Activated CD4-positive, alpha-beta T cell treated with anti-CD3 and anti-CD28 coated beads, Interleukin-2, amount 50 U/mL, for 24 hours (primary cell): ENCODE results near the gene ATG16L1.
"Not testable (repeated sequence)": the region's sequence is repeated elsewhere in the genome, so short reads cannot be mapped to it uniquely, and the experiment has no call there.

Source experiments
- DNase-seq, 2 donors: peaks; one replicate each; pipeline ENCODE4 v3.0.0-alpha.2; 2020; ENCODE audit warnings: low read depth in 1 of 2, low spot score in 1 of 2

Gene ATG16L1

DNA sequence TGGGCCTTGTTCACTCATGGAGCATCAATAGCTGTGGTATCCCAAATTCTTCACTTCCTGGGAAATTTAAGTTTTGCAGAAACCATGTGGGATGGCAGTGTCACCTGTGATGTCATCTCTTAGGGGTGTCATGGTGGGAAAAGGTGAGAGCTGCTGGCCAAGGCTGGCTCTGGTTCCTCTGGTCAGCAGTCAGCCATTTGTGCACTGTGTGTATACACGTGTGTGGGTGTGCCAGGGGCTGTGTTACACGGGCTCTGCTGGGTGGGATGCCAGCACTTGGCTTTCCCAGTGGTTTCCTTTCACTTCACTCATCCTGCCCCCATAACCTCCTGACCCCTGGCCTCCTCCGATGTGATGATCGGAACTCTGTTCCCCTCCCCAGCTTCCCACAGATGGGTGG is 77.4 kb downstream of the ATG16L1 start:
- no peak for DNase-seq

- DNase-seq, result no peak
Measured at GRCh38 chr2:233329489-233330135, 78.1 kb downstream of the ATG16L1 start.

- DNase-seq, result peak; percentile 33 to 61
Measured at GRCh38 chr2:233331536-233331935, 80.1 kb downstream of the ATG16L1 start.

DNA sequence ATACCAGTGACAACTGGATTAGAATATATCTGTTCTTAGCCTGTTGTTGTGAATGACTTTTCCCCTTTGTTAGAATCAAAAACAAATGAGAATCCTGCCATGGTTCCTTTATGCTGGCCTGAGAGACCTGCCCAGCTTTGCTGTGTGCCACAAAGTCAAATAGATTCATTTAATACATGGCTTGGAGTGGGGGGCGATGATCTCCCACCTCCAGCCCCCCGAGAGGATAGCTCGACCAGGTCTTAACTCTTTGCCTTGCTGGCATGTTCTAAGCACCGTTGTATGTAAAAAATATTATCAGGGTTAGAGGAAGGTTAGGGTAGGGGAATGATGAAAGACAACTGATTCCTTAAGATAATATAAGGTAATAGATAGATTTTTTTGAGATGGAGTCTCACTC is 80.7 kb downstream of the ATG16L1 start:
- DNase-seq, result no peak

DNA sequence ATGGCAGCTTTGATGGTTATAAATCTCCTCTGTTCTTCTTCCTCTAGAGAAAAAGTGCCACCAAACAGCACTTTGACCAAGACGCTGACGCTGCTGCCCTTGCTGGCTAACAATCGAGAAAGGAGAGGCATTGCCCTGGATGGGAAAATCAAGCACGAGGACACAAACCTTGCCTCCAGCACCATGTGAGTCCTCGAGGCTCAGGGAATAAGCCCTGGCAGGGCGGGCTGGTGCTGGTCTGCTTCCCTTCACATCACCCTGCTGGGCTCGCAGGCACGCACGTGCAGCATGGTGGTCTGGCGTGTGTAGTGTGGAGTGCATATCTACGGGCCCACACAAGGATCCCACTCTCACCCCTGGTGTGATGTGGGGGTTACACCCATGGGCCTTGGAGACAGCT is 83.4 kb downstream of the ATG16L1 start:
- DNase-seq, result no peak

GRCh38 chr2:233336091-233336490 is 84.6 kb downstream of the ATG16L1 start:
- not testable (repeated sequence) for DNase-seq

GRCh38 chr2:233336541-233336940 is 85.1 kb downstream of the ATG16L1 start:
- no peak for DNase-seq

DNA sequence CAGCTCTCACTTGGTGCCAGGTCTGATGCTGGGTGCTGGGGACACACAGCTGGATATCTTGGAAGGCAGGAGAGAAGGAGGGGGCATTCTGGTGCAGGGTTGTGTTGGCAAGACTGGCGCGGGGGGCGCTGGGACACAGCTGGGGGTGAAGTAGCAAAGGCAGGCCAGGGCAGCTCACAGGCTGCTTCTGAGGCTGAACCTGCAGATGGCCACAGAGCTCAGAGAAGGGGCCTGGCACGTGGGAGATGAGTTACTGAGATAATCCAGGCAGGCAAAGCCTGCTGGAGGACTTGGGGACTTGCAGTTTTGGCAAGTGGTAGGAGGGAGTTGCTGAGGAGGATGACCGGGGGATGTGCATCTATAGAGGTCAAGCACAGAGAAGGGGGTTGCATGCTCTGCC is 86.6 kb downstream of the ATG16L1 start:
- no peak for DNase-seq

DNA sequence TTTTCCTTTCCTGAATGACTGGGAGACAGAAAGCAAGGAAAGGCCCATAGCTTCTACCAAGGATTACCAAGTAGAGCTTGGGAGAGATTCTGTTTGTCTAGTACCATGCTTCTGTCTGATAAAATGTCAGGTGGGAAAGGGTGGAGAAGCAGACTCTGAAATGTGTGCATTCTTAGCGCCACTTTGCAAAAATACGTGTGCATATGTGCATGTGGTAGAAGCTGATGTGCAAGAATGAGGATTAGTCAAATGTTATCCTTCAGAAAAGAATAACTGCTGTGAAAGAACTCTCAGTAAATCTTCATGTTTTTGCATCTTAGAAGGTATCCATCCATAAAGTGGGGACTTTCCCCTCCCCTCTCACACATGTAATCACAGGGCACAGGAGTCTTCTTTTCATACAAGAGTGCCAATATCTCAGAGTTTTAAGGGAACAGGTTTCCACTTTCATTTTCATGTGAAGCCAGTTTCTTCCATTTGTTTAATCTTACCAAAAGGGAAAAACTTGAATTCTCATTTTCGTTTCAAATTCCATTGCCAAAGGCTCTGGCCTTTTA is 87.4 kb downstream of the ATG16L1 start:
- no peak for DNase-seq

DNA sequence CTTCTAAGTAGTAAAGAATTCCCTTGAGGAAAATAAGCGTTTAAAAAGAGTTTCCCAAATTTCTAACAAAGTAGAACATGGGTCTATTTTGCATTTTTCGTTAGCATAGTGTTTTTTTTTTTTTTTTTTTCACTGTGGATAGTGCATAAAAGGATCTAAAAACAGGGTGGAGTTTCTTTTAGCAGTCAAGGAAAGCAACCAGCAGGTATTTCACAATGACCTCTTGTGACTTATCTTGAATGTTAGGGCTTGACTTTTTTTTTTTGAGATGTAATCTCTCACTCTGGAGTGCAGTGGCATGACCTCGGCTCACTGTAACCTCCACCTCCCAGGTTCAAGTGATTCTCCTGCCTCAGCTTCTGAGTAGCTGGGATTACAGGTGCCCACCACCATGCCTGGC is 88.0 kb downstream of the ATG16L1 start:
- no peak for DNase-seq

- no peak for DNase-seq
Measured at GRCh38 chr2:233341296-233341695, 89.8 kb downstream of the ATG16L1 start.

- DNase-seq, result no peak
Measured at GRCh38 chr2:233342301-233342700, 90.8 kb downstream of the ATG16L1 start.

DNA sequence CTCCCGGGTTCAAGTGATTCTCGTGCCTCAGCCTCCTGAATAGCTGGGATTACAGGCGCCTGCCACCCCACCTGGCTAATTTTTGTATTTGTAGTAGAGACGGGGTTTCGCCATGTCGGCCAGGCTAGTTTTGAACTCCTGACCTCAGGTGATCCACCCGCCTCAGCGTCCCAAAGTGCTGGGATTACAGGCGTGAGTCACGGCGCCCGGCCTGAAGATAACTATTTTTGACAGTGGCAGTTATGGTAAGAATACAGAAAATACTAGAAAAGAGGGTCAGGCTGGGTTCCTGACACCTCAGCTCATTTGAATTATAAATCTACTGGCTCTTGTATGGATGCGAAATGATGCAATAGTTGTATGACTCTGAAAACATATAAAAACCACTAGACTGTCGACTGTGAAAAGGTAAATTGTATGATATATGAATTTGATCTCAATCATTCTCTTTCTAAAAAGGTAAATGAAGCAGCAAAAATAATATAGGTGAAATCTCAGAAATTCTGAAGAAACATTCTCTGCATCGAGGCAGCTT is 91.8 kb downstream of the ATG16L1 start:
- DNase-seq, result no peak
